LNCAP (cell line): ENCODE results near the gene FRRS1L.

Experiments
- TF ChIP-seq, protein P1 (sequence below): fragments of 450-650 bp; IDR thresholded peaks from 2 replicates; pipeline ENCODE4 v1.5.1; 2017; ENCODE audit warnings: mild to moderate bottlenecking

Gene FRRS1L

DNA sequence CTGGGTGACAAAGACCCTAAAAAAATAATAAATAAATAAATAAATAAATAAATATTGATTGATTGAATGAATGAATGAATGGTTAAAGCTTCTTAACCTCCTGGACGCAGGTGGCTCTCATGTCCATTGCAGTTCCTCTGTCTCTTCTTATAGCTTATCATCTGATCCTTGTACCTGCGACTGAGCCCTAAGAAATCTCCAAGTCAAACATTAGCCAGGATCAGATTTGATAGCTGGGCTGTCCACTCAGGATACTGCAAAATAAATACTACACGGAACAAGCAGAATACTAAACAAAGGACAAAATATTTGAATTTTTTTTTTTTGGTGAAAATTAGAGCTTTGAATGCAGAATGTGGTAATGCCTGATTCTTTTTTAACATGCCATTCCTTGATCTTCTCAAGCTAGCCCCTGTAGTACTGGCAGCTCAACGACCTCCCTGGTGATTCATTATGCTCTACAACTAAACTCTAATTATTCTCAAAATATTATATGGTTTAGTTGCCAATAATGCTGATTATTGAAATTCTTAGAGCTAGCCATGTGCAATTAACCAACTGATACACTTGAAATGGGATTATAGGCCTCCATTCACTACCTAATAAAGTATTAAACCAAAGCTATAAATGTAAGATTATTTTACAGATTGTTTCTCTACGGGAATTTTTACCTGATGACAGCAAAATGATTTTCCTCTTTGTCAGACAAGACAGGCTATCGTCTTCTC lies 37.4 kb downstream of the FRRS1L start:
- TF ChIP-seq, protein P1, sequence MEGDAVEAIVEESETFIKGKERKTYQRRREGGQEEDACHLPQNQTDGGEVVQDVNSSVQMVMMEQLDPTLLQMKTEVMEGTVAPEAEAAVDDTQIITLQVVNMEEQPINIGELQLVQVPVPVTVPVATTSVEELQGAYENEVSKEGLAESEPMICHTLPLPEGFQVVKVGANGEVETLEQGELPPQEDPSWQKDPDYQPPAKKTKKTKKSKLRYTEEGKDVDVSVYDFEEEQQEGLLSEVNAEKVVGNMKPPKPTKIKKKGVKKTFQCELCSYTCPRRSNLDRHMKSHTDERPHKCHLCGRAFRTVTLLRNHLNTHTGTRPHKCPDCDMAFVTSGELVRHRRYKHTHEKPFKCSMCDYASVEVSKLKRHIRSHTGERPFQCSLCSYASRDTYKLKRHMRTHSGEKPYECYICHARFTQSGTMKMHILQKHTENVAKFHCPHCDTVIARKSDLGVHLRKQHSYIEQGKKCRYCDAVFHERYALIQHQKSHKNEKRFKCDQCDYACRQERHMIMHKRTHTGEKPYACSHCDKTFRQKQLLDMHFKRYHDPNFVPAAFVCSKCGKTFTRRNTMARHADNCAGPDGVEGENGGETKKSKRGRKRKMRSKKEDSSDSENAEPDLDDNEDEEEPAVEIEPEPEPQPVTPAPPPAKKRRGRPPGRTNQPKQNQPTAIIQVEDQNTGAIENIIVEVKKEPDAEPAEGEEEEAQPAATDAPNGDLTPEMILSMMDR = no peak

DNA sequence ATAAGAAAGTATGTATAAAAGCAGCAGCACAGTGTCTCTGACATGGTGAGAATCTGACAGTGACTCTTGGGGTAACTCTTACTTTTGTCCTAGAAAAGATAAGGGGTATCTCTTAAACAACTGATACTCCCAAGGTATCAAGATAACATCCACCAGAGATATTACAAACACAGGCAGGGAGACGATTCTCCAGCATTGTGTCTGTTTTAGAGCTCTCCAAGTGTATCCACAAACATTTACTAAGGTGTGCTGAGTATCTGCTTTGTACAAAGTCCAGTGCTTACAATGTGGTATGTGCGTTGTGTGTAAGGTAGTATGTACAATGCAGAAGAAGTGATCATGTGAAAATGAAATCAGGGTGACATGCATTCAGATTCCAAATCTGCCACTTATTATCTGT lies 42.9 kb downstream of the FRRS1L start:
- TF ChIP-seq, protein P1 = no peak

DNA sequence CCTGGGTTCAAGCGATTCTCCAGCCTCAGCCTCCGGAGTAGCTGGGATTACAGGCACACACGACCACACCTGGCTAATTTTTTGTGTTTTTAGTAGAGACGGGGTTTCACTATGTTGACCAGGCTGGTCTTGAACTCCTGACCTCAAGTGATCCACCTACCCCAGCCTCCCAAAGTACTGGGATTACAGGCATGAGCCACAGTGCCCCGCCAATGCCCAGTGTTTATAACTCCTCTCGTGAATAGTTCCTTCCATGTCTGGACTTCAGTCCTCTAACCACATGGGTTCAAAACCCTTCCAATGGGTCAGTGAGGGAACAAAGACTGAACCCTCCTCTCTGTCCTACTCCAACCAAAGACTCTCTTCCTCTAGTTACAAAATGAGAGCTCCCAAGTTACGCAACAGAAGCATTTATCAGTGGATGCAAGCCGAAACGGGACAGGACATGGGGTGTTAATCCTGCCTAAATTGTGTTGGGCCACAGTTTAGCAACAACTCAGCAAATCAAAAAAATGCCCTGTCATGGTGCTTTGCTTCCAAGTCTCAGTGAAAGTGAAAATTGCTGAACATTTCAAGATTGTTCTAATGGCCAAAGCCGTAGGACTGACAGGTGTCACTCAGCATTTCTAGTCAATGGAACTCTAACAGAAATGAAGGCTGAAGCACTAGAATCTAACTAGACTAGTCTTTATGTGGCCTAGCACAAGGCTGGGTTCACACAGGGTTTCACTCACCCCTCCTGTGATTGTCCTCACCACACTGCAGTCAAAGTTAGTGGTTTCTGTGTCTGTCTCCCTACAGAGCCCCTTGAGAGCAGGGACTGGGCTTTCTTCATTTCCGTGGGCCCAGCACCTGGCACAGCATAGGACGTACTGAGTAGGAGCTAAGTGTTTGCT lies 44.1 kb downstream of the FRRS1L start:
- TF ChIP-seq, protein P1 = no peak

DNA sequence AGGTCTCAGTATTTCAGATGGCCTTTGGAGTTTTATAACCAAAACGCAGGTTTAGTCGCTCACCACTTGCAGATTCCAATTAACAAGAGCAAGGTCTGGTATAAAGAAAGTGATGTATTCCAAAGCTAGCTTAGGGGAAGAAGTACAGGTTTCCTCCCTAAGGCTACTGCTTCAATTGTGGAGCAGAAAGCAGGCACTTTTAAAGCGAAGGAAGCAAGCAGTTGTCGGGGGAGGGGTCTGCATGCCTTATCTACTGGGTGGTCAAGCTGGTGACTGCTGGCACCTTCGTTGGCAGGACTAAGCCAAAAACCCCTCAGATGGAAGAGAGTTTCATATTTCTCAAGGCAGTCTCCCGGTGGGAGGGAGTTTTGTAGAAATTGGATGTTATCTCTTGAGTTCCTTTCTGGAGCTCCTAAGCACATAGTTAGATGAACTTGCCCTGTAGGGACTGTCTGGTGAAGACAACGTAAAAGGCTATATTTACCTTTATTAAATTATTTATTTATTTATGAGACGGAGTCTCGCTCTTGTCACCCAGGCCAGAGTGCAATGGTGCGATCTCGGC lies 45.7 kb downstream of the FRRS1L start:
- TF ChIP-seq, protein P1 = no peak

DNA sequence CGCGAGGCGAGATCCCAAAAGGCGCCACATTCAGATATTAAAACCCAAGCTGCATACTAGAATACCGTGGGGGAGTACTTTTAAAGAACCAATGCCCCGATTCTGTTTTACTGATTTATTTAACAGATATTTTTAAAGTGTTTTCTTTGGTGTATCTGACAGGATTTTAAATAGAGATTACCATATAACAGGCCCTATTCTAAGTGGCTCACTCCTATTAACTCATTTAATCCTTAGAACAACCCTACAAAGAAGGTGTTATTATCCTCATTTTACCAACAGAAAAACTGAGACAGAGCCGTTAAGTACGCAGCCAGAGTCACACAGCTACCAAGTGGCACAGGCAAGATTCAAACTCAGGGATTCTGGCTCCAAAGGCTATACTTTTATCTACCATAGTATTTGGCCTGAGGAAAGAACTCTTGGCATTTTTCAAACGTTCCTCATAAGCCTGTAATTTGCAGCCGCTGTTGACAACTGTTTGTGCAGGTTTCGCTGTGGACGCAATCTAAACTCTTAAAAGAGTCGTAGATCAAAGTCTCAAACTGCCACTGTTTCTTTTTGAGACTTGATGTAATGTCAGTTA lies 46.8 kb downstream of the FRRS1L start:
- TF ChIP-seq, protein P1 = no peak

DNA sequence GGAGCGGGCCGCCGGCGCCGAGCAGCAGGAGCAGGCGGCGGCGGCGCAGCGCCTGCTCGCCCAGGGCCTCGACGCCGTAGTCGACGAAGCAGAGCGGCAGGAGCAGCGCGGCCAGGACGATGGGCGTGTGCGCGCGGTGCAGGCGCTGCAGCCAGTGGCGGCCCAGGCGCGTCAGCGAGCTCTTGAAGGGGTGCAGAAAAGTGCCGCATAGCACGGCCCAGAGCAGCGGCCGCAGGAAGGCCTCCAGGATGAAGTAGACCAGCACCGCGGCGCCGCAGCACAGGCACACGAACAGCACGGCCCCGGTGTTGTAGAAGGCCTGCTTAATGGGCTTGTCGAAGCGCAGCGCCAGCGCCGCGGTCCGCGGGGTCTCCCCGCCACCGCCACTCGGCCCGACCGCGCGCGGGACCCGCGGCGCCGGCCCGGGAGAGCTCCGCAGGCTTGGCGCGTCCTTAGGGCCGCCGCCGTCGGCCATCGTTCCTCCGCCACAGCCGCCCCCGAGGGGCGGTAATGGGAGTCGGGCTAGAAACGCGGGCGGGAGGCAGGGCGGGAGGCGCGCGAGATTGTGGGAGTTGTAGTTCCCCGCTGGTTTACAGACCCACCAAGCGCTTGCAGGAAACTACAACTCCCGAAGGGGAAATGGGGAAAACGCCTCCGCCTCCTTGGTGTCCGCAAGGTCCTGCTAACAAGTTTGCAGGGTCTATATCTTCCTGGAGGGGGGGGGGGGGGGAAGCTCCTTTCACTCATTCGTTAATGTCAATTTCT lies 47.4 kb downstream of the FRRS1L start, which contains the start of gene TMEM245:
Gene TMEM245, minus strand, starts transcription at position 509 of the 765 bp plus-strand sequence. Its CDS starts 34 bp downstream, at position 475.
- TF ChIP-seq, protein P1 = no peak
